ENCODE data around the gene OPCML.

The OPCML gene

GRCh38 chr11:133303262-133303661, 229.0 kb downstream of the OPCML start:
- DNase-seq (ENCODE audit: low read depth in 2 of 2, low spot score in 1 of 2), result no peak

- DNase-seq (ENCODE audit: low read depth in 2 of 2, low spot score in 1 of 2), result no peak
Measured at GRCh38 chr11:133302056-133302455, 230.2 kb downstream of the OPCML start.

GRCh38 chr11:133300666-133301065, 231.6 kb downstream of the OPCML start:
- no peak for DNase-seq (ENCODE audit: low read depth in 2 of 2, low spot score in 1 of 2)

GRCh38 chr11:133291780-133292179, 240.5 kb downstream of the OPCML start:
- no peak for DNase-seq (ENCODE audit: low read depth in 2 of 2, low spot score in 1 of 2)

GRCh38 chr11:133285359-133285758, 246.9 kb downstream of the OPCML start:
- DNase-seq (ENCODE audit: low read depth in 2 of 2, low spot score in 1 of 2), result no peak

GRCh38 chr11:133284156-133284555, 248.1 kb downstream of the OPCML start:
- no peak for DNase-seq (ENCODE audit: low read depth in 2 of 2, low spot score in 1 of 2)

GRCh38 chr11:133277886-133278285, 254.4 kb downstream of the OPCML start:
- no peak for DNase-seq (ENCODE audit: low read depth in 2 of 2, low spot score in 1 of 2)

GRCh38 chr11:133271871-133272776, 260.2 kb downstream of the OPCML start:
- no peak for DNase-seq (ENCODE audit: low read depth in 2 of 2, low spot score in 1 of 2)

- DNase-seq (ENCODE audit: low read depth in 2 of 2, low spot score in 1 of 2), result no peak
Measured at GRCh38 chr11:133271206-133271605, 261.1 kb downstream of the OPCML start.

GRCh38 chr11:133269267-133269666, 263.0 kb downstream of the OPCML start:
- DNase-seq (ENCODE audit: low read depth in 2 of 2, low spot score in 1 of 2), result no peak

- no peak for DNase-seq (ENCODE audit: low read depth in 2 of 2, low spot score in 1 of 2)
Measured at GRCh38 chr11:133266986-133267385, 265.3 kb downstream of the OPCML start.

- no peak for DNase-seq (ENCODE audit: low read depth in 2 of 2, low spot score in 1 of 2)
Measured at GRCh38 chr11:133265530-133266035, 266.7 kb downstream of the OPCML start.

GRCh38 chr11:133263332-133263731, 269.0 kb downstream of the OPCML start:
- DNase-seq (ENCODE audit: low read depth in 2 of 2, low spot score in 1 of 2), result no peak

- no peak for DNase-seq (ENCODE audit: low read depth in 2 of 2, low spot score in 1 of 2)
Measured at GRCh38 chr11:133258751-133259150, 273.6 kb downstream of the OPCML start.

- DNase-seq (ENCODE audit: low read depth in 2 of 2, low spot score in 1 of 2), result no peak
Measured at GRCh38 chr11:133254601-133255000, 277.7 kb downstream of the OPCML start.

- DNase-seq (ENCODE audit: low read depth in 2 of 2, low spot score in 1 of 2), result no peak
Measured at GRCh38 chr11:133253570-133253969, 278.7 kb downstream of the OPCML start.

GRCh38 chr11:133251841-133252240, 280.5 kb downstream of the OPCML start:
- no peak for DNase-seq (ENCODE audit: low read depth in 2 of 2, low spot score in 1 of 2)

GRCh38 chr11:133249530-133249929, 282.8 kb downstream of the OPCML start:
- DNase-seq (ENCODE audit: low read depth in 2 of 2, low spot score in 1 of 2), result no peak

GRCh38 chr11:133249065-133249464, 283.2 kb downstream of the OPCML start:
- DNase-seq (ENCODE audit: low read depth in 2 of 2, low spot score in 1 of 2), result no peak

GRCh38 chr11:133243832-133244231, 288.5 kb downstream of the OPCML start:
- DNase-seq (ENCODE audit: low read depth in 2 of 2, low spot score in 1 of 2), result no peak

- DNase-seq (ENCODE audit: low read depth in 2 of 2, low spot score in 1 of 2), result no peak
Measured at GRCh38 chr11:133240908-133241655, 291.2 kb downstream of the OPCML start.

GRCh38 chr11:133239575-133239974, 292.7 kb downstream of the OPCML start:
- no peak for DNase-seq (ENCODE audit: low read depth in 2 of 2, low spot score in 1 of 2)

All from stimulated activated CD8-positive, alpha-beta memory T cell treated with anti-CD3 and anti-CD28 coated beads, Interleukin-4, amount 100 ng/mL, for 1 hour (primary cell).